AG04449 (cell line): Measurements from ENCODE around the gene NCOA3.

Source experiments
- CTCF ChIA-PET: fragments of 350-600 bp; formaldehyde crosslinking; extraction: SDS; loops from one replicate; lab custom pipeline; 2021; ENCODE audit warnings: antibody characterized with exemption; lab: Yijun Ruan, JAX
- POLR2A ChIA-PET: fragments of 400-600, 350-600 bp; formaldehyde crosslinking; extraction: SDS; loops from one replicate; lab custom pipeline; 2020; ENCODE audit warnings: antibody characterized with exemption, inconsistent platforms; lab: Yijun Ruan, JAX
- DNase-seq: peaks from one replicate; pipeline ENCODE4 v3.0.0-alpha.2; 2010; ENCODE audit warnings: low read depth, low spot score
- H3K4me3 ChIP-seq: 2 replicates; pipeline ENCODE4 v1.5.1; 2011; ENCODE audit warnings: low read depth, mild to moderate bottlenecking, control low read depth, low read length
- CTCF ChIP-seq: IDR thresholded peaks from one replicate; pipeline ENCODE4 v1.5.1; 2011; ENCODE audit warnings: mild to moderate bottlenecking, moderate library complexity, low read length, control low read depth, inconsistent platforms; ENCODE audit not compliant: insufficient read depth; ENCODE audit errors: missing control alignments

Gene NCOA3

DNA sequence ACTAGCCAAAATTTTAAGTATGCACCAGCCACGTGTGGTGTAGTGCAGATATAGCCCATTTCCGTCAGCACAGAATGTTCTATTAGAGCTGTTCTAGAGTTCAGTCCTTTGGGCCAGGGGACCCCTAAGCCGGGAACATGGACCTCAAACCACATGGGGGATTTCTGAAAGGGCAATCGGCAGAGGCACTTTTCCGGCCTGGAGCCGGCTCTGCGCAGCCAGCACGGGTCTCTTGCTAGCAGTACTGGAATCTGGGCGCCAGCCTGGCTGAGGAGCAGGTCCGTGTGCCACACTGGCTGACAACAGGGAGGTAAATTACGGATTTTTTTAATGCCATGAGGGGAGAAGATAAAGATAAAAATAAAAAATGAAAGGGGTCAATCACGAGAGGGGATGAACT lies 163.1 kb downstream of the NCOA3 start:
- no peak overlapping the region for H3K4me3 ChIP-seq
- CTCF ChIA-PET, result interaction anchor here (0.7 to 16.2 kb wide), 16 partner anchors 10 to 993 kb away, joined by 3 to 422 read pairs (median 5); no protein-coding TSS in a partner anchor
- no peak for TF ChIP-seq CTCF
- POLR2A ChIA-PET, result no interaction called here
- DNase-seq, result no peak

- no peak for TF ChIP-seq CTCF
- ChIA-PET POLR2A (no interaction called here), CTCF (interaction anchor here (1.7 to 16.2 kb wide), 4 partner anchors 14 to 958 kb away, joined by 5 to 422 read pairs (median 40); no protein-coding TSS in a partner anchor)
- DNase-seq, result no peak
- H3K4me3 ChIP-seq, result no peak overlapping the region
Observed at GRCh38 chr20:47665221-47665991, 163.7 kb downstream of the NCOA3 start.

DNA sequence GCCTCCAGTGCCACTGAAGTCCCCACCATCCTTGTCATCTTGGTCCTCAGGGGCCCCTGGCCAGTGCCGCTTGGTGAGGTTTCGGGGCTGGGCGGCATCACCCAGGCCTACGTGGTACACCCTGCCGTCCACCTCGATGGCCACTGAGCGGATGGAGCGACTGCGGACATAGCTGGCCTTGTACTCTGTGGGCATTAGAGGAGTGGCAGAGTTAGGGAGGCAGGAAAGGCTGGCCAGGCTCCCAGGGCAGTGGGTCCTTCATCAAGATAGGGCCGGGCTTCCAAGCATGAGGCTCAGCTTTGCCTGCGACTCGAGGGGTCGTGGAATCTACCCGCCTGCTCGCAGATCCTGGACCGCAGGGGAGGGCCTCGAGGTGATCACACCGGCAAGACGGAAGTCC lies 164.6 kb downstream of the NCOA3 start:
- no peak overlapping the region for H3K4me3 ChIP-seq
- CTCF ChIA-PET, result interaction anchor here (0.6 to 16.2 kb wide), 4 partner anchors 13 to 957 kb away, joined by 3 to 422 read pairs (median 38); no protein-coding TSS in a partner anchor
- TF ChIP-seq CTCF, result no peak
- no peak for DNase-seq
- POLR2A ChIA-PET, result no interaction called here

GRCh38 chr20:47667086-47667485 lies 165.4 kb downstream of the NCOA3 start:
- CTCF ChIA-PET, result interaction anchor here (0.6 to 16.2 kb wide), 4 partner anchors 12 to 956 kb away, joined by 3 to 422 read pairs (median 38); no protein-coding TSS in a partner anchor
- POLR2A ChIA-PET, result no interaction called here
- no peak for TF ChIP-seq CTCF
- DNase-seq, result no peak
- H3K4me3 ChIP-seq, result no peak overlapping the region

DNA sequence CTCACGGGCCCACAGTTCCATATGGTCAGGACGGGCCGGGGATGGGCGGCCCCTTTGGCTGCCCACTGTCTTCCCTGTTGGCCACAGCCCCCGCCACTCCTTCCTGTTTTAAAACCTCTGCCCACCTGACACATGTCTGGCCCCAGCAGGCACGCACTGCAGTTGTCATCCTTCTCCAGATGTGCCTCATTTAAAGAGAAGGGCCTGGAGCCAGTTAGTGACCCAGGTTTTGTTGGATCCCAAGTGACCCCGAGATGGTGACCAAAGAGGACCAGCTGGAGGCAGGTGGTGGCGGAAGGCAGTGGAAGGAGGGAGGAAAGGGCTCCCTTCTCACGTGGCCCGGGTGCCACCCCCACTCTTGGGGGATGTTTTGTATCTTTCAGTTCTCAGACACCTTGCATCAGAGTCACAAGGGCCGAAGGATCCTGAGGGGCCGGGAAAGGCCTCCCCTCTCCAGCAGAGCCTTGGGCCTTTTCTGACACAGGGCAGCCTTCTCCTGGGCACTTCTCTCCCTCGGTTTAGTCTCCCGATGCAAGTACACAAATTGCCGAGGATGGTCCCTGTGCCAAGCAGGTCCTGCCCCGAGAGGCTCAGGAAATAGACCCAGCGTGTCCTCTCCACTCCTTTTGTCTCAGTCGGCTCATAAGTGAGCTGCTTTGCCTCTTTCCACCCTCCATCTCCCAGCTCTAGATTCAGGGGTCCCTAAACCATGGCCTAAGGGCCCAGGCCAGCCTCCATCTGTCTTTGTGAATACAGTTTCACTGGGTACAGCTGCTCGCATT lies 166.0 kb downstream of the NCOA3 start:
- no peak for DNase-seq
- no peak for TF ChIP-seq CTCF
- ChIA-PET CTCF (interaction anchor here (1.1 to 16.2 kb wide), 4 partner anchors 12 to 956 kb away, joined by 3 to 422 read pairs (median 38); no protein-coding TSS in a partner anchor), POLR2A (no interaction called here)
- H3K4me3 ChIP-seq, result no peak overlapping the region
